ENCODE data around the gene SLC10A7. TPM values are rescaled to one million over a fixed set of nuclear protein-coding genes. Genes with fewer than 3 reads are reported as not detected.
A peak's percentile ranks its signal among the peaks of the same experiment; 100 is the strongest.

Gene SLC10A7, protein sequence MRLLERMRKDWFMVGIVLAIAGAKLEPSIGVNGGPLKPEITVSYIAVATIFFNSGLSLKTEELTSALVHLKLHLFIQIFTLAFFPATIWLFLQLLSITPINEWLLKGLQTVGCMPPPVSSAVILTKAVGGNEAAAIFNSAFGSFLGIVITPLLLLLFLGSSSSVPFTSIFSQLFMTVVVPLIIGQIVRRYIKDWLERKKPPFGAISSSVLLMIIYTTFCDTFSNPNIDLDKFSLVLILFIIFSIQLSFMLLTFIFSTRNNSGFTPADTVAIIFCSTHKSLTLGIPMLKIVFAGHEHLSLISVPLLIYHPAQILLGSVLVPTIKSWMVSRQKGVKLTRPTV
- total RNA-seq (10 to 100 TPM; 17.3 to 33.2 (median 19.4) TPM), polyA plus RNA-seq (1 to 10 TPM; 1.8 to 2.7 (median 2.7) TPM)
- long read RNA-seq, donor 1 = 0 reads
- long read RNA-seq, donor 2 = 0 reads

GRCh38 chr4:146521541-146522097 is at the start of gene SLC10A7:
SLC10A7 (minus strand) TSS chr4:146521940; CDS start chr4:146521717, 223 bp downstream.
- Histone ChIP-seq H3K27me3 (replicated peaks in 1 of 7) (no peaks in the 10 kb centered on the region), H3K36me3 (peaks cover 0 to 6% (median 0%) of the 10 kb centered on the region in 6 donors), H3K9me3 (no peaks in the 10 kb centered on the region), H3K4me3 (peak within 1 kb of the TSS; percentile 57 to 89 (median 81)), H3K27ac (peak within 1 kb of the TSS; percentile 64 to 91 (median 84)), H3K4me1 (peaks cover 6 to 47% (median 26%) of the 10 kb centered on the region in 6 donors)
- TF ChIP-seq, protein P1, sequence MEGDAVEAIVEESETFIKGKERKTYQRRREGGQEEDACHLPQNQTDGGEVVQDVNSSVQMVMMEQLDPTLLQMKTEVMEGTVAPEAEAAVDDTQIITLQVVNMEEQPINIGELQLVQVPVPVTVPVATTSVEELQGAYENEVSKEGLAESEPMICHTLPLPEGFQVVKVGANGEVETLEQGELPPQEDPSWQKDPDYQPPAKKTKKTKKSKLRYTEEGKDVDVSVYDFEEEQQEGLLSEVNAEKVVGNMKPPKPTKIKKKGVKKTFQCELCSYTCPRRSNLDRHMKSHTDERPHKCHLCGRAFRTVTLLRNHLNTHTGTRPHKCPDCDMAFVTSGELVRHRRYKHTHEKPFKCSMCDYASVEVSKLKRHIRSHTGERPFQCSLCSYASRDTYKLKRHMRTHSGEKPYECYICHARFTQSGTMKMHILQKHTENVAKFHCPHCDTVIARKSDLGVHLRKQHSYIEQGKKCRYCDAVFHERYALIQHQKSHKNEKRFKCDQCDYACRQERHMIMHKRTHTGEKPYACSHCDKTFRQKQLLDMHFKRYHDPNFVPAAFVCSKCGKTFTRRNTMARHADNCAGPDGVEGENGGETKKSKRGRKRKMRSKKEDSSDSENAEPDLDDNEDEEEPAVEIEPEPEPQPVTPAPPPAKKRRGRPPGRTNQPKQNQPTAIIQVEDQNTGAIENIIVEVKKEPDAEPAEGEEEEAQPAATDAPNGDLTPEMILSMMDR (IDR thresholded peaks at IDR 0.05 in 8 of 11, conservative IDR thresholded peaks at IDR 0.05 in 3 of 11) = no peak
- TF ChIP-seq POLR2AphosphoS5 (IDR thresholded peaks at IDR 0.05) (no peak), POLR2A (IDR thresholded peaks at IDR 0.05) (no peak)
- peak; percentile 94 for DNase-seq
- 0 to 1% (median 1%) methylated on average over 18 to 30 of the region's 30 CpGs for WGBS, 5 donors
- intact Hi-C loops (cut with DNase I; ENCODE audit: low total_unique reads) = no loop called here

- H3K4me3 ChIP-seq = no peak overlapping the region
- no peaks in the 10 kb centered on the region for H3K4me1 ChIP-seq
- no peaks in the 10 kb centered on the region for H3K9me3 ChIP-seq
- 47 to 60% (median 58%) methylated on average over 2 of the region's 2 CpGs for WGBS, 5 donors
- no peak overlapping the region for H3K27ac ChIP-seq
- peaks cover 0 to 3% (median 0%) of the 10 kb centered on the region in 7 donors for H3K27me3 ChIP-seq (replicated peaks in 1 of 7)
- TF ChIP-seq POLR2AphosphoS5 (IDR thresholded peaks at IDR 0.05) = no peak
- no peak for TF ChIP-seq POLR2A (IDR thresholded peaks at IDR 0.05)
- TF ChIP-seq, protein P1 (IDR thresholded peaks at IDR 0.05 in 8 of 11, conservative IDR thresholded peaks at IDR 0.05 in 3 of 11) = no peak
- H3K36me3 ChIP-seq = no peaks in the 10 kb centered on the region
- intact Hi-C loops (cut with DNase I; ENCODE audit: low total_unique reads) = no loop called here
- DNase-seq = no peak
Measured at GRCh38 chr4:146567396-146567795, 45.7 kb upstream of the SLC10A7 start.

GRCh38 chr4:146564492-146564891 is 42.8 kb upstream of the SLC10A7 start:
- intact Hi-C loops (cut with DNase I; ENCODE audit: low total_unique reads) = no loop called here
- no peak for TF ChIP-seq POLR2AphosphoS5 (IDR thresholded peaks at IDR 0.05)
- TF ChIP-seq POLR2A (IDR thresholded peaks at IDR 0.05) = no peak
- TF ChIP-seq, protein P1 (IDR thresholded peaks at IDR 0.05 in 8 of 11, conservative IDR thresholded peaks at IDR 0.05 in 3 of 11) = no peak

GRCh38 chr4:146550161-146550560 is 28.4 kb upstream of the SLC10A7 start:
- DNase-seq = no peak
- TF ChIP-seq POLR2AphosphoS5 (IDR thresholded peaks at IDR 0.05) (no peak), POLR2A (IDR thresholded peaks at IDR 0.05) (no peak)
- TF ChIP-seq, protein P1 (IDR thresholded peaks at IDR 0.05 in 8 of 11, conservative IDR thresholded peaks at IDR 0.05 in 3 of 11) = no peak
- 41 to 51% (median 43%) methylated on average over 3 of the region's 3 CpGs for WGBS, 5 donors
- Histone ChIP-seq H3K9me3 (no peaks in the 10 kb centered on the region), H3K4me1 (no peaks in the 10 kb centered on the region), H3K36me3 (no peaks in the 10 kb centered on the region), H3K27me3 (replicated peaks in 1 of 7) (peaks cover 0 to 6% (median 0%) of the 10 kb centered on the region in 7 donors), H3K4me3 (no peak overlapping the region), H3K27ac (no peak overlapping the region)
- intact Hi-C loops (cut with DNase I; ENCODE audit: low total_unique reads) = no loop called here

More at GRCh38 chr4:146564492-146564891, 42.8 kb upstream of the SLC10A7 start:
- Histone ChIP-seq H3K27ac (no peak overlapping the region), H3K9me3 (no peaks in the 10 kb centered on the region), H3K4me3 (no peak overlapping the region), H3K4me1 (no peaks in the 10 kb centered on the region), H3K36me3 (no peaks in the 10 kb centered on the region), H3K27me3 (replicated peaks in 1 of 7) (peaks cover 0 to 3% (median 0%) of the 10 kb centered on the region in 7 donors)
- no peak for DNase-seq
- WGBS, 5 donors = 54 to 74% (median 64%) methylated on average over 3 of the region's 3 CpGs
